ENCODE results near the gene FSD1. TPM values are rescaled to one million over a fixed set of nuclear protein-coding genes. Genes with fewer than 3 reads are reported as not detected.

FSD1 gene
- polyA plus RNA-seq, 2 donors: 0.19 to 1.2 TPM

GRCh38 chr19:4365341-4365740, 60.9 kb downstream of the FSD1 start:
- WGBS, 2 donors: 84 to 88% methylated on average over 16 of the region's 16 CpGs
- no peak overlapping the region for H3K4me3 ChIP-seq (ENCODE audit: low read depth in 1 of 2, low read length in 2 of 2)
- H3K9me3 ChIP-seq (ENCODE audit: control insufficient read depth in 2 of 2, insufficient read depth in 1 of 2, low read depth in 1 of 2, low read length in 1 of 2): no peaks in the 10 kb centered on the region
- no peaks in the 10 kb centered on the region for H3K27me3 ChIP-seq (ENCODE audit: control insufficient read depth in 1 of 2, insufficient read depth in 2 of 2, low read length in 2 of 2)
- peaks cover 14 to 33% of the 10 kb centered on the region in 2 donors for H3K4me1 ChIP-seq (ENCODE audit: control insufficient read depth in 2 of 2, insufficient read depth in 2 of 2, low read length in 1 of 2)
- H3K27ac ChIP-seq (ENCODE audit: low read depth in 2 of 2, low read length in 1 of 2): peak overlapping the region in 1 of 2 donors; percentile 34
- peaks cover 29 to 70% of the 10 kb centered on the region in 2 donors for H3K36me3 ChIP-seq (ENCODE audit: control insufficient read depth in 2 of 2, insufficient read depth in 2 of 2, low read length in 1 of 2)

- 93% methylated on average over 19 of the region's 19 CpGs for whole genome bisulfite sequencing, 2 donors
- Histone ChIP-seq H3K36me3 (ENCODE audit: control insufficient read depth in 2 of 2, insufficient read depth in 2 of 2, low read length in 1 of 2) (peaks cover 24 to 63% of the 10 kb centered on the region in 2 donors), H3K9me3 (ENCODE audit: control insufficient read depth in 2 of 2, insufficient read depth in 1 of 2, low read depth in 1 of 2, low read length in 1 of 2) (no peaks in the 10 kb centered on the region), H3K27ac (ENCODE audit: low read depth in 2 of 2, low read length in 1 of 2) (peak overlapping the region in 1 of 2 donors; percentile 9), H3K4me1 (ENCODE audit: control insufficient read depth in 2 of 2, insufficient read depth in 2 of 2, low read length in 1 of 2) (peaks cover 14 to 36% of the 10 kb centered on the region in 2 donors), H3K4me3 (ENCODE audit: low read depth in 1 of 2, low read length in 2 of 2) (no peak overlapping the region), H3K27me3 (ENCODE audit: control insufficient read depth in 1 of 2, insufficient read depth in 2 of 2, low read length in 2 of 2) (no peaks in the 10 kb centered on the region)
Measured at GRCh38 chr19:4365791-4366665, 61.6 kb downstream of the FSD1 start.

DNA sequence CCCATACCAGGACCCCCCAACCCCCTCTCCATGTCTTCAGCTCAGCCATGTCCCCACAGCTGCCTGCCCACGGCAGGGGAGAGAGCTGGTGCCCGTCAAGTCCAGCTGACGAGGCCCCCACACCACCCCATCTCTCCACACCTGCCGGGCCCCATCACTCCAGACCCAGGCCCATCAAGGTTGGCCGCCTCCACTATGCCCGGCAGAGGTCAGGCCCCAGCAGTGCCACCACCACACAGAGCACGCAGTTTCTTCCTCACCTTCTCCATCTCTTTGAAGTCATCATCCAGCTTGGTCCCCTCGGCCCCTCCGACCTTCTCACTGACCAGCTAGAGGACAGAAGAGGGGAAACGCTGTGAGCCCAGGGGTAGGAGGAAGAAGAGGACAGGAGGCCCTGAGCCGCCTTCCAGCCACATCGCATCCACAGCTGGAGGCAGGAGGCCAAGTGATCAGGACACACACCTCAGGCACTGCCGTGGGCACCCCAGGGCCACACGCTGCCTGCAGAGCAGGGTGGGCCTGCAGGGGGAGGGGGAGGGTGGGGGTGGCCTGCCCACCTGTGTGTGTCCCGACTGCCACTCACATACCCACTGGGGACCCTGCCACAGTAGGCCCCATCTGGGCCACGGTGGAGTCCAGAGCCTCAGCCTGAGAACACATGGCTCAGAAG, 62.4 kb downstream of the FSD1 start:
- H3K9me3 ChIP-seq (ENCODE audit: control insufficient read depth in 2 of 2, insufficient read depth in 1 of 2, low read depth in 1 of 2, low read length in 1 of 2): no peaks in the 10 kb centered on the region
- 85 to 93% methylated on average over 16 of the region's 16 CpGs for WGBS, 2 donors
- peak overlapping the region in 1 of 2 donors; percentile 3 for H3K27ac ChIP-seq (ENCODE audit: low read depth in 2 of 2, low read length in 1 of 2)
- H3K4me3 ChIP-seq (ENCODE audit: low read depth in 1 of 2, low read length in 2 of 2): no peak overlapping the region
- H3K27me3 ChIP-seq (ENCODE audit: control insufficient read depth in 1 of 2, insufficient read depth in 2 of 2, low read length in 2 of 2): no peaks in the 10 kb centered on the region
- H3K36me3 ChIP-seq (ENCODE audit: control insufficient read depth in 2 of 2, insufficient read depth in 2 of 2, low read length in 1 of 2): peaks cover 20 to 58% of the 10 kb centered on the region in 2 donors
- peaks cover 21 to 36% of the 10 kb centered on the region in 2 donors for H3K4me1 ChIP-seq (ENCODE audit: control insufficient read depth in 2 of 2, insufficient read depth in 2 of 2, low read length in 1 of 2)

- peaks cover 15 to 56% of the 10 kb centered on the region in 2 donors for H3K36me3 ChIP-seq (ENCODE audit: control insufficient read depth in 2 of 2, insufficient read depth in 2 of 2, low read length in 1 of 2)
- no peaks in the 10 kb centered on the region for H3K9me3 ChIP-seq (ENCODE audit: control insufficient read depth in 2 of 2, insufficient read depth in 1 of 2, low read depth in 1 of 2, low read length in 1 of 2)
- H3K4me1 ChIP-seq (ENCODE audit: control insufficient read depth in 2 of 2, insufficient read depth in 2 of 2, low read length in 1 of 2): peaks cover 21 to 40% of the 10 kb centered on the region in 2 donors
- peak overlapping the region in 1 of 2 donors; percentile 92 for H3K27ac ChIP-seq (ENCODE audit: low read depth in 2 of 2, low read length in 1 of 2)
- 87 to 90% methylated on average over 10 of the region's 10 CpGs for WGBS, 2 donors
- no peak overlapping the region for H3K4me3 ChIP-seq (ENCODE audit: low read depth in 1 of 2, low read length in 2 of 2)
- H3K27me3 ChIP-seq (ENCODE audit: control insufficient read depth in 1 of 2, insufficient read depth in 2 of 2, low read length in 2 of 2): no peaks in the 10 kb centered on the region
Measured at GRCh38 chr19:4367336-4367723, 62.9 kb downstream of the FSD1 start.

DNA sequence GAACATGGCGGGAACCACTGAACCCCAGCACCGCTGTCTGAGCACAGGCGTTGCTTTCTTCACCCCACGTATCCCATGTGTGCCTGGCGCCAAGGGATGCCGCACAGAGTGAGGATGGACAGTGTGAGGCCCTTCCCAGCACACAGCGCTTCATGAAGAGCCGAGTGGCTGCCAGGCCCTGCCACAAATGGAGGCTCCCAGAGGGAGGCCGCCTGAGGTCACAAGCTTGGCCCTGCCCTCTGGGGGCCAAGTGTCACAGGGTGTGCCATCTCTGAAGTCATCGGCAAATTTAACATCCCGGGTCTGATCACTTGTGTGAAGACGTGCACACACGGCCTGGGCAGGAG, 63.4 kb downstream of the FSD1 start:
- Histone ChIP-seq H3K4me1 (ENCODE audit: control insufficient read depth in 2 of 2, insufficient read depth in 2 of 2, low read length in 1 of 2) (peaks cover 22 to 44% of the 10 kb centered on the region in 2 donors), H3K9me3 (ENCODE audit: control insufficient read depth in 2 of 2, insufficient read depth in 1 of 2, low read depth in 1 of 2, low read length in 1 of 2) (no peaks in the 10 kb centered on the region), H3K36me3 (ENCODE audit: control insufficient read depth in 2 of 2, insufficient read depth in 2 of 2, low read length in 1 of 2) (peaks cover 10 to 52% of the 10 kb centered on the region in 2 donors), H3K4me3 (ENCODE audit: low read depth in 1 of 2, low read length in 2 of 2) (no peak overlapping the region), H3K27me3 (ENCODE audit: control insufficient read depth in 1 of 2, insufficient read depth in 2 of 2, low read length in 2 of 2) (no peaks in the 10 kb centered on the region), H3K27ac (ENCODE audit: low read depth in 2 of 2, low read length in 1 of 2) (peak overlapping the region; percentile 88 to 92)
- 79 to 81% methylated on average over 13 of the region's 13 CpGs for WGBS, 2 donors

DNA sequence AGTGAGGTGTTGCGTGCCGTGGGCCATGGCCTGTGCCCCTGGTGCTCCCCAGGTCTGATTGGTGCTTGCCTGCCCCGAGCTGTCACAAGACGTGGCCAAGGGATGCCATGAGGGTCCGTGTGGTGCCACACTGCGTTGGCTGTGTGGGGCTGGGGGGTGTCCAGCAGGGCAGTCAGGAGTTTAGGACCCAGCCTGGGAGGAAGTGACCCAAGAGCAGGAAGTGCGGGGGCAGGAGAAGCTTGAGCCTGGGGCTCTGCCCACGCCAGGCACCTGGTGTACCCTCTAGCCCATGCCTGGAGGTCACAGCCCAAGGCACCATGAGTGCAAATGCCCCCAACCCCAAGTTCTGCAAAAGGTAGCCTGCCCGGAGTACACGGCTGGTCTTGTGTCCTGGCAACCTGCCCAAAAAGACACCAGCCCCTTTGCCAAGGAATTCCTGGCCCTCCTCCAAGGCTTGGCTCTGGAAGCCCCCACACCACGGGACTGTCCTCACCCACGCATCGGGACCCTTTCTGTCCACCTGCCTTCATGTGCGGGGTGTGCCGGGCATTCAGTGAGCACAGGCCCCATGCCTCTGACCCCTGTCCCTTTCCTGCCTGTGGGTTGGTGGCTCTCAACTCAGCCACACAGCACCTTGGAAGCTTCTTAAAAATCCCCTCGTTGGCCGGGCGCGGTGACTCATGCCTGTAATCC, 63.9 kb downstream of the FSD1 start:
- Histone ChIP-seq H3K27ac (ENCODE audit: low read depth in 2 of 2, low read length in 1 of 2) (peak overlapping the region; percentile 88 to 92), H3K4me1 (ENCODE audit: control insufficient read depth in 2 of 2, insufficient read depth in 2 of 2, low read length in 1 of 2) (peaks cover 25 to 49% of the 10 kb centered on the region in 2 donors)

DNA sequence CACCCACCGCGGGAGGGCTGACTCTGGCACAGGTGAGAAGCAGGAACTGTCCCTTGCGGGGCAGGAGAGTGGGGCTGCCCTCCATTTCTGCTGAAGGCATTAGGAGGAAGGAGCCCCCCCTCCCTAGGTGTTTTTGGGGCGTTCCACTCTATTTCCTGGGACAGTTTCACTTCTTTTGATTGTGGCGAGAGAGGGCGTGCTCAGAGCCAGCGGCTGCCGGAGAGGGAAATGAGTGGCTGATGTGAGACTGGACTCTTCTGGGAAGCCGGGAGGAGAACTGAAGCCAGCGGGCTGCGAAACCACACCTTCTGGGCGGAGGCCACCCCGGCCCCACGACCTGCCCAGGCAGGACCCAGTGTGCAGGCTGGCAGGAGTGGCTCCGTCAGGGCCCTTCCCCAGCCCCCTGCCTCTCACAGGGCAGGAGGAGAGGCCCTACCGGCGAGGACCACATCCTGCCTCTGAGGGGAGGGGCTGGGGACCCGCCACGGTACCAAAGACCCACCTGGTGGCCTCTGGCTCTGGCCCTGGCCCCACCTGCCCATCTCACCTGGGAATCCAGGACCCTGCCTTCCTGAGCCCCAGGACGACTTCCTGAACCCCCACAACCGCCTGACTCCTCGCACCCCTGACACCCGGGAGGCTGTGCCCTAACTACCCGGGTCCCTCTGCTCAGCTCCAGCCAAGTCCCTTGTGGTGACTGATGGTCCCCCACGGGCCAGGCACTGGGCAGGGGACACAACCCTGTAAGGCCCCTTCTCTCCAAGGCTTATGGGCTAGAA, 64.9 kb downstream of the FSD1 start:
- peaks cover 29 to 56% of the 10 kb centered on the region in 2 donors for H3K4me1 ChIP-seq (ENCODE audit: control insufficient read depth in 2 of 2, insufficient read depth in 2 of 2, low read length in 1 of 2)
- no peaks in the 10 kb centered on the region for H3K9me3 ChIP-seq (ENCODE audit: control insufficient read depth in 2 of 2, insufficient read depth in 1 of 2, low read depth in 1 of 2, low read length in 1 of 2)
- H3K4me3 ChIP-seq (ENCODE audit: low read depth in 1 of 2, low read length in 2 of 2): peak overlapping the region; percentile 35 to 37
- WGBS, 2 donors: 22 to 36% methylated on average over 22 to 25 of the region's 25 CpGs
- H3K27ac ChIP-seq (ENCODE audit: low read depth in 2 of 2, low read length in 1 of 2): peak overlapping the region; percentile 88 to 96
- no peaks in the 10 kb centered on the region for H3K27me3 ChIP-seq (ENCODE audit: control insufficient read depth in 1 of 2, insufficient read depth in 2 of 2, low read length in 2 of 2)
- peaks cover 7 to 39% of the 10 kb centered on the region in 2 donors for H3K36me3 ChIP-seq (ENCODE audit: control insufficient read depth in 2 of 2, insufficient read depth in 2 of 2, low read length in 1 of 2)

More for the DNA sequence above, 63.9 kb downstream of the FSD1 start:
- 45 to 52% methylated on average over 19 of the region's 19 CpGs for WGBS, 2 donors
- H3K4me3 ChIP-seq (ENCODE audit: low read depth in 1 of 2, low read length in 2 of 2): no peak overlapping the region
- H3K36me3 ChIP-seq (ENCODE audit: control insufficient read depth in 2 of 2, insufficient read depth in 2 of 2, low read length in 1 of 2): peaks cover 7 to 49% of the 10 kb centered on the region in 2 donors
- no peaks in the 10 kb centered on the region for H3K9me3 ChIP-seq (ENCODE audit: control insufficient read depth in 2 of 2, insufficient read depth in 1 of 2, low read depth in 1 of 2, low read length in 1 of 2)
- H3K27me3 ChIP-seq (ENCODE audit: control insufficient read depth in 1 of 2, insufficient read depth in 2 of 2, low read length in 2 of 2): no peaks in the 10 kb centered on the region

DNA sequence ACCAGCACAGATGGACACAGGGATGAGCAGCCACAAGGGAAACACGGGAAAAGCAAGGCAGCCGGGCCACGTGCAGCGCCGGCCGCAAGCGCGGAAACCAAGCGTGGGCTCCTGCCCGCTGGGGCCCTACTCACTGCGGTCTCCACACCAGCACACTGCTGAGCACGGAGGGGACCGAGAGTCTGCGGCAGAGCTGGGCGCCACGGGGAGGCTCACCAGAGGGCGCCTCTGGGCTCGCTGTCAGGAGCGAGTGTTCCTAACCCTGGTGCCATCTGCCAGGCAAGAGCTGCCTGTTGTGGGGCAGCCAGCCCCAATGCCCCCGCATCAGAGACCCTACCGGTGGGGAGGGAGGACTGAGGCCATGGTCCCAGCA, 65.5 kb downstream of the FSD1 start:
- Histone ChIP-seq H3K4me1 (ENCODE audit: control insufficient read depth in 2 of 2, insufficient read depth in 2 of 2, low read length in 1 of 2) (peaks cover 34 to 61% of the 10 kb centered on the region in 2 donors), H3K27ac (ENCODE audit: low read depth in 2 of 2, low read length in 1 of 2) (peak overlapping the region; percentile 88 to 96), H3K27me3 (ENCODE audit: control insufficient read depth in 1 of 2, insufficient read depth in 2 of 2, low read length in 2 of 2) (no peaks in the 10 kb centered on the region), H3K9me3 (ENCODE audit: control insufficient read depth in 2 of 2, insufficient read depth in 1 of 2, low read depth in 1 of 2, low read length in 1 of 2) (no peaks in the 10 kb centered on the region), H3K4me3 (ENCODE audit: low read depth in 1 of 2, low read length in 2 of 2) (peak overlapping the region; percentile 30 to 32), H3K36me3 (ENCODE audit: control insufficient read depth in 2 of 2, insufficient read depth in 2 of 2, low read length in 1 of 2) (peaks cover 7 to 39% of the 10 kb centered on the region in 2 donors)
- 17 to 25% methylated on average over 21 of the region's 21 CpGs for WGBS, 2 donors

Measured in esophagus (tissue), 2 donors.